Stomach (tissue), 4 donors: ENCODE data around the gene SRGAP2C.
"Not testable (repeated sequence)": the region's sequence is repeated elsewhere in the genome, so short reads cannot be mapped to it uniquely, and the experiment has no call there.

ENCODE experiments used
- CTCF ChIP-seq, 7 experiments: fragments of 450-650 bp in 4 of 7; fragments of 200-600 bp in 3 of 7; sonication (generic) in 3 of 7; IDR thresholded peaks; one replicate each; pipeline ENCODE4 v1.5.1; 2016 to 2019; ENCODE audit warnings: antibody characterized with exemption in 7 of 7, control low read depth in 2 of 7, mild to moderate bottlenecking in 1 of 7
- POLR2AphosphoS5 ChIP-seq, 3 donors: sonication (generic); formaldehyde crosslinking; IDR thresholded peaks; one replicate each; pipeline ENCODE4 v1.6.1; 2016; ENCODE audit warnings: antibody characterized with exemption in 3 of 3

DNA sequence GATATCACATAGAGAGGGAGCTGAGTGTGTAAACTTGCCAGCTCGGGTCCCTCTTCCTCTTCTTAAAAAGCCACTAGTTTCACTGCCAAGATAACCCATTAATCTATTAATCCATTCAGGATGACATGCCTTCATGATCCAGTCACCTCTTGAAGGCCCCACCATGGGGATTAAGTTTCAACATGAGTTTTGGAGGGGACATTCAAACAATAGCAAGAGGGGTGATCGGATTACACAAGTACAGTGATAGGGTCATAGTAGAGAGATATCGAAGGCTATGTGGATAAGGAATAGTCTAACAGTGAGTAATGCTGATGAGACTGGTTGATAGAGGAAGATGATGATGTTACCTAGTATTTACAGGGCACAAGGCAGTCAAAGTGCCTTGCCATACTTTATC, 18.2 kb downstream of the SRGAP2C start:
- not testable (repeated sequence) for TF ChIP-seq POLR2AphosphoS5, CTCF (IDR thresholded peaks at IDR 0.05)
